SK-N-DZ (cell line): ENCODE results near the gene STK35.
A peak's percentile ranks its signal among the peaks of the same experiment; 100 is the strongest.
"Not testable (repeated sequence)": the region's sequence is repeated elsewhere in the genome, so short reads cannot be mapped to it uniquely, and the experiment has no call there.

ENCODE experiments used
- DNase-seq: peaks from one replicate; pipeline ENCODE4 v3.0.0-alpha.2; 2015; ENCODE audit warnings: low spot score
- small RNA-seq, 2 experiments: library from RNA; depleted of rRNA; stranded (forward); fragments of <200 nt; gene quantifications; one replicate each; pipeline ENCODE3, GENCODE V24; 2014

STK35 gene

GRCh38 chr20:2183381-2183780 is 81.8 kb downstream of the STK35 start:
- peak; percentile 21 for DNase-seq

GRCh38 chr20:2184933-2185332 is 83.3 kb downstream of the STK35 start:
- not testable (repeated sequence) for DNase-seq

GRCh38 chr20:2195614-2196013 is 94.0 kb downstream of the STK35 start:
- DNase-seq: no peak

GRCh38 chr20:2197166-2197565 is 95.5 kb downstream of the STK35 start:
- no peak for DNase-seq

Small RNAs within 50 kb of the gene (small RNA-seq; reads per million reads assigned to genes)
- gene RPL7P2: 0 reads per million in 2 experiments
